Chondrocyte (in vitro differentiated cells): ENCODE measurements around the gene SLC22A4. TPM values are rescaled to one million over a fixed set of nuclear protein-coding genes. Genes with fewer than 3 reads are reported as not detected.

Experiments
- DNase-seq: peaks from one replicate; pipeline ENCODE4 v3.0.0; 2021; ENCODE audit warnings: mixed read lengths, low spot score
- H3K27ac Mint-ChIP-seq: one replicate; pipeline ENCODE4 v1.8.0; 2021; ENCODE audit warnings: mild to moderate bottlenecking, moderate library complexity, mixed read lengths; ENCODE audit not compliant: unreplicated experiment
- H3K27me3 Mint-ChIP-seq: 2 replicates; pipeline ENCODE4 v1.8.0; 2021; ENCODE audit warnings: low read depth, mixed read lengths
- H3K36me3 Mint-ChIP-seq: 2 replicates; pipeline ENCODE4 v1.8.0; 2021; ENCODE audit warnings: low read depth, mixed read lengths
- H3K4me1 Mint-ChIP-seq: 2 replicates; pipeline ENCODE4 v1.8.0; 2021; ENCODE audit warnings: low read depth, mild to moderate bottlenecking, mixed read lengths
- H3K4me3 Mint-ChIP-seq: one replicate; pipeline ENCODE4 v1.8.0; 2021; ENCODE audit warnings: mild to moderate bottlenecking, moderate library complexity, mixed read lengths; ENCODE audit not compliant: unreplicated experiment
- H3K9me3 Mint-ChIP-seq: 2 replicates; pipeline ENCODE4 v1.8.0; 2021; ENCODE audit warnings: low read depth, mixed read lengths
- total RNA-seq: library from RNA; stranded (reverse); gene quantifications from 3 replicates; pipeline ENCODE4 v1.2.1, GENCODE V29; 2021
- TF ChIP-seq, protein P1 (sequence below): fragments of 200-600 bp; sonication (generic); IDR thresholded peaks from 2 replicates; pipeline ENCODE4 v1.5.0; 2021; ENCODE audit warnings: antibody characterized with exemption, mild to moderate bottlenecking, moderate library complexity

The SLC22A4 gene
- total RNA-seq, 1 donor from 2014 or later: 4.2 TPM

DNA sequence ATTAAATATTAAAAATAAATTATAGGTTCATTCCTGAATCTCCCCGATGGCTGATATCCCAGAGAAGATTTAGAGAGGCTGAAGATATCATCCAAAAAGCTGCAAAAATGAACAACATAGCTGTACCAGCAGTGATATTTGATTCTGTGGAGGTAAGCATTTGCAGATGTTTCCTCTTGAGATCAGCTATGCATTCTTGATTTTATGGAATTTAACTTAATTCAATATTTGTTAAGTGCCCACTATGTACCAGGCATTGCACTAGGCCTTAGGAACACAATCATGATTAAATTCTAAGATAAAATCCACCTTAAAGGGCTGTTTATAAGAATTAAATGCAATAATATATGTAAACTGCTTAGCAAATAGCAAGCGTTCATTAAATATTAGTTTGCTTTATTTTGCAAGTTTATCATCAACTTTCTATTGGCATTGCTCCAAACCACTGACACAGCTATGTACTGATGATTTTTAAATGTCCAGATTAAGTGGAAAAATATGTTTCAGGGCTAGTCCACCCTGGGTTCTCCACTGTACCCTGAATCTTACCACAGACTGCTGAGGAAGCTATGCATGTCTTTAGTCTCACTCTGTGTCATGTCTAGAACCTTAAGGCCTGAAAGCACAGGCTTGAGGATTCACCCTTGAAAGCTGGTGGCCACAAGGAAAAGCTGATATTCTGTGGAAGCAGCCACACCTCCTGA lies 33.2 kb downstream of the SLC22A4 start:
- Mint-ChIP-seq H3K4me1 (peaks cover 10% of the 10 kb centered on the region), H3K27me3 (no peaks in the 10 kb centered on the region), H3K9me3 (no peaks in the 10 kb centered on the region), H3K36me3 (peaks cover 9% of the 10 kb centered on the region), H3K4me3 (no peak overlapping the region), H3K27ac (no peak overlapping the region)
- TF ChIP-seq, protein P1, sequence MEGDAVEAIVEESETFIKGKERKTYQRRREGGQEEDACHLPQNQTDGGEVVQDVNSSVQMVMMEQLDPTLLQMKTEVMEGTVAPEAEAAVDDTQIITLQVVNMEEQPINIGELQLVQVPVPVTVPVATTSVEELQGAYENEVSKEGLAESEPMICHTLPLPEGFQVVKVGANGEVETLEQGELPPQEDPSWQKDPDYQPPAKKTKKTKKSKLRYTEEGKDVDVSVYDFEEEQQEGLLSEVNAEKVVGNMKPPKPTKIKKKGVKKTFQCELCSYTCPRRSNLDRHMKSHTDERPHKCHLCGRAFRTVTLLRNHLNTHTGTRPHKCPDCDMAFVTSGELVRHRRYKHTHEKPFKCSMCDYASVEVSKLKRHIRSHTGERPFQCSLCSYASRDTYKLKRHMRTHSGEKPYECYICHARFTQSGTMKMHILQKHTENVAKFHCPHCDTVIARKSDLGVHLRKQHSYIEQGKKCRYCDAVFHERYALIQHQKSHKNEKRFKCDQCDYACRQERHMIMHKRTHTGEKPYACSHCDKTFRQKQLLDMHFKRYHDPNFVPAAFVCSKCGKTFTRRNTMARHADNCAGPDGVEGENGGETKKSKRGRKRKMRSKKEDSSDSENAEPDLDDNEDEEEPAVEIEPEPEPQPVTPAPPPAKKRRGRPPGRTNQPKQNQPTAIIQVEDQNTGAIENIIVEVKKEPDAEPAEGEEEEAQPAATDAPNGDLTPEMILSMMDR: no peak
- DNase-seq: no peak

DNA sequence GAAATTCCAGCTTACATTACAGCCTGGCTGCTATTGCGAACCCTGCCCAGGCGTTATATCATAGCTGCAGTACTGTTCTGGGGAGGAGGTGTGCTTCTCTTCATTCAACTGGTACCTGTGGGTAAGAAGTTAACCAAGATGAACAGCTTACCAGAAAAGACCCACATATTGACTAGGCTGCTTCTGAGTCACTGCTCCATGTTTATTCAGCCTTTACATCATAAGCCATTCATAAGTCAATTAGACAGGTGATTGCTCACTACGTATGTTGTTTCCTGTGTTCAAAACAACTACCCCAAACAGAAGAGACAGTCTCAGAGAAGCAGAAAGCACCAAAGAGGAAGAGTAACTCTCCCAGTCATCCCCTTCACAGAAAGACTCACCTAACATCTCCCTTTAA lies 40.6 kb downstream of the SLC22A4 start:
- H3K27me3 Mint-ChIP-seq: no peaks in the 10 kb centered on the region
- TF ChIP-seq, protein P1: no peak
- H3K4me3 Mint-ChIP-seq: no peak overlapping the region
- H3K4me1 Mint-ChIP-seq: no peaks in the 10 kb centered on the region
- no peak for DNase-seq
- H3K36me3 Mint-ChIP-seq: peaks cover 11% of the 10 kb centered on the region
- H3K27ac Mint-ChIP-seq: no peak overlapping the region
- H3K9me3 Mint-ChIP-seq: no peaks in the 10 kb centered on the region

DNA sequence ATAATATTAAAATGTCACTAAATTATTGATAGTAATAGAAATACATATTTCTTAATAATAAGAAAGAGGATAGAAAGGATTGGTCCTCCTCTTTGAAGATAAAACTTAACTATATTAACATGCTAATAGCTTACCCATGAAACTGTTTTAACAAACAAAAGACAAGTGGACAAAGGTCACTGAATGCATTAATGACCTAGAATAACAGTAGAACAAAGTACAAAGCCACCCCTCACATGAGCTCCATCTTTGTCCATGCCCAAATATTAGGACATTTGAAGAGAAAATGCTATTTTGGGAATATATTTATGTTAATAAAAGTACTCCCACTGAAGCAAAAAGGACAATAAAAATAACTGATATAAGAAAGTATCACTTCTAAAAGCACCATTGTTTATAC lies 41.2 kb downstream of the SLC22A4 start:
- Mint-ChIP-seq H3K9me3 (no peaks in the 10 kb centered on the region), H3K27me3 (no peaks in the 10 kb centered on the region), H3K4me1 (no peaks in the 10 kb centered on the region), H3K27ac (no peak overlapping the region), H3K4me3 (no peak overlapping the region), H3K36me3 (peaks cover 12% of the 10 kb centered on the region)
- no peak for DNase-seq
- TF ChIP-seq, protein P1: no peak

DNA sequence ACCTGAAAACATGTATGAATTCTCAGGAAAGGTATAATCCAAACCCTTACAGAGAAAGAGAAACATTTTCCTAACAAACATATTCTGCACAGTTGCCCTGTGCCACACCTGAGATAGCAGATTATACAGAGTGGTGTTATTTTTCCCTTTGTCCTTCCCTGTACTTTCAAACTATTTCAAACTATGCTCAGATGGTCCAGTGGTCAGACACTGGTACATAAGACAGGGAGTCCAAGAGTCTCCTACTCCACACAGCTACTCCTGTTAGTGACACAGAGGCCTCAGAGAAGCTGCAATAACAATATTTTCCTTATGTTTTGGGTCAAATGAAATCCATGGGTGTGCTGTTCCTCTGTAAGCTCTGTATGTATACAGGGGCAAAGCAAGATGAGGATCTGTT lies 45.3 kb downstream of the SLC22A4 start:
- H3K27ac Mint-ChIP-seq: no peak overlapping the region
- H3K4me3 Mint-ChIP-seq: no peak overlapping the region
- H3K36me3 Mint-ChIP-seq: peaks cover 14% of the 10 kb centered on the region
- TF ChIP-seq, protein P1: no peak
- H3K27me3 Mint-ChIP-seq: no peaks in the 10 kb centered on the region
- no peaks in the 10 kb centered on the region for H3K9me3 Mint-ChIP-seq
- H3K4me1 Mint-ChIP-seq: no peaks in the 10 kb centered on the region
- DNase-seq: no peak

DNA sequence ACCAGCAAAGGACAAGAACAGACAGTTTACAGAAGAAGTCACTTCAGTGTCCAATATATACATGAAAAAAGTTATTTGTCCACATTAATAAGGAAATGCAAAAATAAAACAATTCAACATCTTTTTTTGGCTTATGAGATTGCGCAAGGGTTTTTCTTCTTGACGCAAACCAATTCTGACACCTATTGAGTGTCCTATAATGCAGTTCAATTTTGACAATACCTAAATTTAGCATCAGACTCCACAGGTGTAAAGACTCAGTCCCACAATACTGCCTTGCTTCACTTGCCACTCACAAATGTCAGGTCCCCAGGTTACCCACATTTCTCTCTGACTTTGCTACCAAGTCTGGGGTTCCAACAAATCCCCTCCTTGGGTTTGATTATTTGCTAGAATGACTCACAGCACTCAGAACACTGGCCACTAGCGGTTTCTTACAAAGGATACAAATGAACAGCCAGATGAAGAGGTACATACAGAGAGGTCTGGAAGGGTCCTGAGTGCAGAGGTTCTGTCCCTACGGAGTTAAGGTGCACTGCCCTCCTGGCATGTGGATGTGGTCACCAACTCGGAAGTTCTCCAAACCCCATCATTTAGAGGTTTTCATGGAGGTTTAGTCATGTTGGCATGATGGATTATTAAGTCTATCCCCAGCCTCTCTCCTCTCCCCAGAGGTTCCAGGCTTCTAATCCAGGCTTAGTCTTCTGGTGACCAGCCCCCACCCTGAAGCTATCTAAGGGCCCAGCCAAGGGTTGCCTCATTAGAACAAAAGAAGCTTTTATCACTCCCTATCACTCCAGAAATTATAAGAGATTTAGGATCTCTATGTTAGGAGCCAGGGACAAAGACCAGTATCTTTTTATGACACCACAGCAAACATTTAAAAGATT lies 48.3 kb downstream of the SLC22A4 start:
- no peaks in the 10 kb centered on the region for H3K4me1 Mint-ChIP-seq
- H3K36me3 Mint-ChIP-seq: peaks cover 25% of the 10 kb centered on the region
- peaks cover 9% of the 10 kb centered on the region for H3K9me3 Mint-ChIP-seq
- TF ChIP-seq, protein P1: no peak
- H3K27me3 Mint-ChIP-seq: no peaks in the 10 kb centered on the region
- no peak overlapping the region for H3K4me3 Mint-ChIP-seq
- no peak overlapping the region for H3K27ac Mint-ChIP-seq
- DNase-seq: no peak
